Right lobe of liver (tissue), 4 donors: ENCODE results near the gene COG3.

Experiments used
- CTCF ChIP-seq, 4 donors: fragments of 200-600 bp in 3 of 4; fragments of 450-650 bp in 1 of 4; IDR thresholded peaks; one replicate each; pipeline versions ENCODE4 v1.5.1 to v1.8.0; 2016 to 2022; ENCODE audit warnings: antibody characterized with exemption in 4 of 4, mild to moderate bottlenecking in 2 of 4
- POLR2A ChIP-seq: fragments of 450-650 bp; IDR thresholded peaks from one replicate; pipeline ENCODE4 v1.6.1; 2017; ENCODE audit warnings: antibody characterized with exemption, mild to moderate bottlenecking
- donor health status: DM: no; HTN: no; CAD: no.
- donor health status: DM: no; HTN: no; CAD: no.
- donor health status: DM: no; HTN: yes; CAD: no.

- no peak for TF ChIP-seq CTCF (IDR thresholded peaks at IDR 0.05)
- TF ChIP-seq POLR2A, result no peak
These were observed 35.9 kb downstream of the COG3 start for GRCh38 chr13:45500492-45501174.
